GM21529 (cell line): ENCODE data around the gene CNPY3.
"Not testable (repeated sequence)": the region's sequence is repeated elsewhere in the genome, so short reads cannot be mapped to it uniquely, and the experiment has no call there.

ENCODE experiments used
- ATAC-seq: cut with Tn5 transposase; IDR thresholded peaks from one replicate; pipeline ENCODE4 v1.9.1; 2021; ENCODE audit not compliant: unreplicated experiment

The CNPY3 gene

GRCh38 chr6:42914546-42914945, 14.7 kb upstream of the CNPY3 start:
- no peak for ATAC-seq

GRCh38 chr6:42915732-42916131, 13.5 kb upstream of the CNPY3 start, which contains the start of gene PTCRA:
TSS of gene PTCRA (plus strand) at chr6:42916053. CDS start at chr6:42916070, 17 bp downstream.
- no peak for ATAC-seq

GRCh38 chr6:42916288-42916687, 13.0 kb upstream of the CNPY3 start:
- ATAC-seq, result no peak

GRCh38 chr6:42921801-42922200, 7.5 kb upstream of the CNPY3 start:
- ATAC-seq, result no peak

GRCh38 chr6:42923666-42924065, 5.6 kb upstream of the CNPY3 start:
- no peak for ATAC-seq

- no peak for ATAC-seq
Measured at GRCh38 chr6:42925248-42925857, 3.9 kb upstream of the CNPY3 start.

- peak; percentile 54 for ATAC-seq
Measured at GRCh38 chr6:42929821-42930360, 611 bp downstream of the CNPY3 start.

GRCh38 chr6:42932412-42932811, 3.1 kb downstream of the CNPY3 start:
- ATAC-seq, result no peak

- no peak for ATAC-seq
Measured at GRCh38 chr6:42933205-42933604, 3.9 kb downstream of the CNPY3 start.

GRCh38 chr6:42935322-42935721, 6.0 kb downstream of the CNPY3 start:
- no peak for ATAC-seq

- no peak for ATAC-seq
Measured at GRCh38 chr6:42936398-42936797, 7.1 kb downstream of the CNPY3 start.

GRCh38 chr6:42937548-42938427, 8.5 kb downstream of the CNPY3 start:
- ATAC-seq, result no peak

GRCh38 chr6:42938428-42938796, 9.1 kb downstream of the CNPY3 start:
- no peak for ATAC-seq

GRCh38 chr6:42938987-42939809, 9.9 kb downstream of the CNPY3 start:
- no peak for ATAC-seq

- no peak for ATAC-seq
Measured at GRCh38 chr6:42939810-42940167, 10.5 kb downstream of the CNPY3 start.

GRCh38 chr6:42940493-42941045, 11.3 kb downstream of the CNPY3 start:
- no peak for ATAC-seq

GRCh38 chr6:42941356-42941755, 12.1 kb downstream of the CNPY3 start:
- not testable (repeated sequence) for ATAC-seq

GRCh38 chr6:42942444-42942843, 13.2 kb downstream of the CNPY3 start:
- no peak for ATAC-seq

- no peak for ATAC-seq
Measured at GRCh38 chr6:42947950-42948349, 18.7 kb downstream of the CNPY3 start.

- ATAC-seq, result no peak
Measured at GRCh38 chr6:42952389-42952788, 23.1 kb downstream of the CNPY3 start.

- not testable (repeated sequence) for ATAC-seq
Measured at GRCh38 chr6:42954405-42954804, 25.1 kb downstream of the CNPY3 start.
